ENCODE results near the gene TMCO4. TPM values are rescaled to one million over a fixed set of nuclear protein-coding genes. Genes with fewer than 3 reads are reported as not detected.

Gene TMCO4
- total and polyA plus RNA-seq, 2 of the 4 experiments (the other 2 are of a cell fraction): 7.3 to 8.6 TPM

- CTCF ChIA-PET: no interaction called here
- no peak overlapping the region for H2BK5ac ChIP-seq (ENCODE audit: low read depth, low read length, poor library complexity, severe bottlenecking)
- H3K9me1 ChIP-seq (ENCODE audit: insufficient read depth, low read length): no peaks in the 10 kb centered on the region
- H2BK20ac ChIP-seq (ENCODE audit: low read depth, low read length): no peak overlapping the region
- H3K4me1 ChIP-seq (ENCODE audit: control insufficient read depth, insufficient read depth, low read length): no peaks in the 10 kb centered on the region
- H4K20me1 ChIP-seq (ENCODE audit: insufficient read depth, low read length): no peaks in the 10 kb centered on the region
- no peaks in the 10 kb centered on the region for H3K9me3 ChIP-seq (ENCODE audit: control insufficient read depth, insufficient read depth, low read length)
- intact Hi-C loops (cut with micrococcal nuclease): no loop called here
- H3K27ac ChIP-seq (ENCODE audit: insufficient read depth, low read length): no peak overlapping the region
- no peak overlapping the region for H4K8ac ChIP-seq (ENCODE audit: low read depth in 2 of 2, low read length in 2 of 2)
- in situ Hi-C loops (cut with MboI; ENCODE audit: low sequenced_read_pairs): no loop called here
- H2AFZ ChIP-seq (replicated peaks; ENCODE audit: low read length, poor library complexity): no peak overlapping the region
- BruUV-seq (replicated peaks): no TSS peak
- no peak overlapping the region for H2BK15ac ChIP-seq (ENCODE audit: low read depth, low read length)
- no peak overlapping the region for H3K4me2 ChIP-seq (ENCODE audit: low read depth, low read length)
- no peak for DNase-seq
- POLR2A ChIA-PET (ENCODE audit: unreplicated experiment): no interaction called here
- H3K23ac ChIP-seq (ENCODE audit: low read depth, low read length): no peak overlapping the region
- peaks cover 20% of the 10 kb centered on the region for H3K36me3 ChIP-seq (ENCODE audit: control insufficient read depth, insufficient read depth, low read length)
- H3K27me3 ChIP-seq (ENCODE audit: control insufficient read depth, insufficient read depth, low read length): no peaks in the 10 kb centered on the region
- H3K79me1 ChIP-seq (ENCODE audit: low read depth in 1 of 2, low read length in 2 of 2): no peaks in the 10 kb centered on the region
- H2AK5ac ChIP-seq (ENCODE audit: low read depth, low read length): no peak overlapping the region
- H3K14ac ChIP-seq (replicated peaks; ENCODE audit: low read depth, low read length): no peak overlapping the region
- TF ChIP-seq NFE2L2 (IDR thresholded peaks at IDR 0.05; ENCODE audit: low read depth, low read length) (no peak), RFX5 (IDR thresholded peaks at IDR 0.05; ENCODE audit: low read depth, low read length) (no peak), FOS (IDR thresholded peaks at IDR 0.05; ENCODE audit: low read depth, low read length) (no peak), CEBPB (IDR thresholded peaks at IDR 0.05; ENCODE audit: low read depth, low read length) (no peak), CTCF (conservative IDR thresholded peaks at IDR 0.05; ENCODE audit: low read depth, low read length) (no peak), MXI1 (IDR thresholded peaks at IDR 0.05; ENCODE audit: borderline replicate concordance, low read depth, low read length) (no peak), RCOR1 (IDR thresholded peaks at IDR 0.05; ENCODE audit: insufficient replicate concordance, low read length) (no peak)
- WGBS, 2 experiments (ENCODE audit: extremely low coverage in 2 of 2, insufficient read length in 1 of 2): no CpG with 5 or more reads among the region's 4 CpGs
- no peak overlapping the region for H2BK120ac ChIP-seq (ENCODE audit: low read depth, low read length)
- no peak overlapping the region for H3K9ac ChIP-seq (ENCODE audit: low read depth, low read length)
- dilution Hi-C loops (cut with HindIII; ENCODE audit: low sequenced_read_pairs, unreplicated experiment): no loop called here
- ATAC-seq (ENCODE audit: low read depth): no peak
- H3K4me3 ChIP-seq (ENCODE audit: insufficient read depth, low read depth, low read length): no peak overlapping the region
- no peak overlapping the region for H3K4ac ChIP-seq (ENCODE audit: low read depth, low read length)
- H3K56ac ChIP-seq (ENCODE audit: extremely low read depth, insufficient read depth, low read length): no peak overlapping the region
- no peak overlapping the region for H3K18ac ChIP-seq (ENCODE audit: low read depth, low read length)
- H4K5ac ChIP-seq (ENCODE audit: low read depth, low read length): no peak overlapping the region
- H2AK9ac ChIP-seq (replicated peaks; ENCODE audit: low read depth, low read length, poor library complexity): no peak overlapping the region
- no peak overlapping the region for H4K91ac ChIP-seq (ENCODE audit: insufficient read depth, low read depth, low read length)
These were observed 22.8 kb downstream of the TMCO4 start for GRCh38 chr1:19776933-19777332.
